ENCODE measurements around the gene FMNL2.

- TF ChIP-seq, protein P1, sequence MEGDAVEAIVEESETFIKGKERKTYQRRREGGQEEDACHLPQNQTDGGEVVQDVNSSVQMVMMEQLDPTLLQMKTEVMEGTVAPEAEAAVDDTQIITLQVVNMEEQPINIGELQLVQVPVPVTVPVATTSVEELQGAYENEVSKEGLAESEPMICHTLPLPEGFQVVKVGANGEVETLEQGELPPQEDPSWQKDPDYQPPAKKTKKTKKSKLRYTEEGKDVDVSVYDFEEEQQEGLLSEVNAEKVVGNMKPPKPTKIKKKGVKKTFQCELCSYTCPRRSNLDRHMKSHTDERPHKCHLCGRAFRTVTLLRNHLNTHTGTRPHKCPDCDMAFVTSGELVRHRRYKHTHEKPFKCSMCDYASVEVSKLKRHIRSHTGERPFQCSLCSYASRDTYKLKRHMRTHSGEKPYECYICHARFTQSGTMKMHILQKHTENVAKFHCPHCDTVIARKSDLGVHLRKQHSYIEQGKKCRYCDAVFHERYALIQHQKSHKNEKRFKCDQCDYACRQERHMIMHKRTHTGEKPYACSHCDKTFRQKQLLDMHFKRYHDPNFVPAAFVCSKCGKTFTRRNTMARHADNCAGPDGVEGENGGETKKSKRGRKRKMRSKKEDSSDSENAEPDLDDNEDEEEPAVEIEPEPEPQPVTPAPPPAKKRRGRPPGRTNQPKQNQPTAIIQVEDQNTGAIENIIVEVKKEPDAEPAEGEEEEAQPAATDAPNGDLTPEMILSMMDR (tag by site-specific recombination; IDR thresholded peaks at IDR 0.05) = no peak
- TF ChIP-seq ZNF23 (tag by site-specific recombination; IDR thresholded peaks at IDR 0.05; ENCODE audit: borderline replicate concordance) (no peak), ZNF530 (tag by site-specific recombination; IDR thresholded peaks at IDR 0.05; ENCODE audit: low read depth) (no peak), ZNF114 (tag by site-specific recombination; IDR thresholded peaks at IDR 0.05) (no peak), BCL11A (tag by site-specific recombination; IDR thresholded peaks at IDR 0.05; ENCODE audit: low read depth) (no peak), ZFP41 (tag by site-specific recombination; IDR thresholded peaks at IDR 0.05; ENCODE audit: borderline replicate concordance) (no peak), MYNN (tag by site-specific recombination; IDR thresholded peaks at IDR 0.05; ENCODE audit: borderline replicate concordance) (no peak), GLIS2 (tag by site-specific recombination; IDR thresholded peaks at IDR 0.05) (no peak), YY1 (tag by site-specific recombination; IDR thresholded peaks at IDR 0.05) (no peak), ZNF10 (tag by site-specific recombination; IDR thresholded peaks at IDR 0.05) (no peak), SETDB1 (IDR thresholded peaks at IDR 0.05; ENCODE audit: insufficient read length, low read length) (no peak), ZNF174 (tag by site-specific recombination; IDR thresholded peaks at IDR 0.05) (no peak), REPIN1 (tag by site-specific recombination; IDR thresholded peaks at IDR 0.05; ENCODE audit: low read depth) (no peak)
- TF ChIP-seq, protein P2, sequence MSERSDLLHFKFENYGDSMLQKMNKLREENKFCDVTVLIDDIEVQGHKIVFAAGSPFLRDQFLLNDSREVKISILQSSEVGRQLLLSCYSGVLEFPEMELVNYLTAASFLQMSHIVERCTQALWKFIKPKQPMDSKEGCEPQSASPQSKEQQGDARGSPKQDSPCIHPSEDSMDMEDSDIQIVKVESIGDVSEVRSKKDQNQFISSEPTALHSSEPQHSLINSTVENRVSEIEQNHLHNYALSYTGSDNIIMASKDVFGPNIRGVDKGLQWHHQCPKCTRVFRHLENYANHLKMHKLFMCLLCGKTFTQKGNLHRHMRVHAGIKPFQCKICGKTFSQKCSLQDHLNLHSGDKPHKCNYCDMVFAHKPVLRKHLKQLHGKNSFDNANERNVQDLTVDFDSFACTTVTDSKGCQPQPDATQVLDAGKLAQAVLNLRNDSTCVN (tag by site-specific recombination; optimal IDR thresholded peaks at IDR 0.05) = no peak
These were observed 285.2 kb downstream of the FMNL2 start for GRCh38 chr2:152620208-152620607.

Data from HEK293 (cell line).